Caco-2 (cell line): Measurements from ENCODE around the gene IL21R. TPM values are rescaled to one million over a fixed set of nuclear protein-coding genes. Genes with fewer than 3 reads are reported as not detected.

Experiments used
- BruUV-seq: library from RNA; stranded (reverse); fragments of 400-500 nt; replicated peaks from 2 replicates; lab custom pipeline; 2021; lab: Mats Ljungman, UMichigan
- CTCF ChIA-PET: fragments of 300-600 bp; sonication (Branson Sonifier 250); formaldehyde crosslinking; loops from one replicate; lab custom pipeline; 2022; ENCODE audit warnings: antibody characterized with exemption; lab: Charles Lee
- POLR2A ChIA-PET: fragments of 300-600 bp; sonication (Branson Sonifier 250); formaldehyde crosslinking; loops from one replicate; lab custom pipeline; 2022; ENCODE audit warnings: antibody characterized with exemption; lab: Charles Lee
- DNase-seq, 2 experiments: peaks; one replicate each; pipeline versions ENCODE4 v3.0.0 to v3.0.0-alpha.2; 2020 to 2022
- H3K27me3 ChIP-seq: replicated peaks from 2 replicates; pipeline ENCODE4 v1.6.0; 2011; ENCODE audit warnings: low read length; ENCODE audit not compliant: control insufficient read depth, insufficient read depth
- H3K36me3 ChIP-seq: 2 replicates; pipeline ENCODE4 v1.5.1; 2011; ENCODE audit warnings: low read length; ENCODE audit not compliant: control insufficient read depth, insufficient read depth
- H3K4me1 ChIP-seq: fragments of 250-450 bp; sonication (Bioruptor Pico); 2 replicates; pipeline ENCODE4 v1.5.1; 2020; ENCODE audit warnings: mild to moderate bottlenecking
- H3K4me3 ChIP-seq: 2 replicates; pipeline ENCODE4 v1.5.1; 2011; ENCODE audit warnings: low read depth, mild to moderate bottlenecking, control low read depth, low read length
- H3K9me3 ChIP-seq: fragments of 250-450 bp; sonication (Bioruptor Pico); 2 replicates; pipeline ENCODE4 v1.5.1; 2020; ENCODE audit warnings: mild to moderate bottlenecking, moderate library complexity
- H3K27ac Mint-ChIP-seq: one replicate; pipeline ENCODE4 v1.8.0; 2022; ENCODE audit warnings: mixed read lengths; ENCODE audit not compliant: unreplicated experiment
- H3K27me3 Mint-ChIP-seq: one replicate; pipeline ENCODE4 v1.8.0; 2022; ENCODE audit warnings: mixed read lengths; ENCODE audit not compliant: insufficient read depth, unreplicated experiment
- H3K36me3 Mint-ChIP-seq: one replicate; pipeline ENCODE4 v1.8.0; 2022; ENCODE audit warnings: mild to moderate bottlenecking, mixed read lengths; ENCODE audit not compliant: insufficient read depth, unreplicated experiment
- H3K4me1 Mint-ChIP-seq: one replicate; pipeline ENCODE4 v1.8.0; 2022; ENCODE audit warnings: low read depth, mixed read lengths; ENCODE audit not compliant: unreplicated experiment
- H3K4me3 Mint-ChIP-seq: one replicate; pipeline ENCODE4 v1.8.0; 2022; ENCODE audit warnings: mild to moderate bottlenecking, moderate library complexity, mixed read lengths; ENCODE audit not compliant: unreplicated experiment
- H3K9me3 Mint-ChIP-seq: one replicate; pipeline ENCODE4 v1.8.0; 2022; ENCODE audit warnings: mixed read lengths; ENCODE audit not compliant: unreplicated experiment
- intact Hi-C: fragments of 100-400 bp; cut with micrococcal nuclease; formaldehyde crosslinking; loops from one replicate; pipeline ENCODE4 v1.10.0; 2022; ENCODE audit not compliant: unreplicated experiment
- total RNA-seq: library from RNA; stranded (reverse); gene quantifications from 2 replicates; pipeline ENCODE4 v1.2.3, GENCODE V29; 2022
- TF ChIP-seq, protein P1 (sequence below), 2 experiments: fragments of 200-600 bp in 1 of 2; IDR thresholded peaks; 1 replicate in 1 of 2; 2 replicates in 1 of 2; pipeline versions ENCODE4 v1.5.1 to v1.8.0; 2011 to 2022; ENCODE audit warnings: antibody characterized with exemption in 1 of 2, control low read depth in 1 of 2, inconsistent platforms in 1 of 2, low read depth in 1 of 2, low read length in 1 of 2, mild to moderate bottlenecking in 1 of 2, moderate library complexity in 1 of 2; ENCODE audit not compliant: insufficient read depth in 1 of 2, severe bottlenecking in 1 of 2, unreplicated experiment in 1 of 2

IL21R gene
- total RNA-seq, 1 experiment from 2014 or later = 0.07 TPM

DNA sequence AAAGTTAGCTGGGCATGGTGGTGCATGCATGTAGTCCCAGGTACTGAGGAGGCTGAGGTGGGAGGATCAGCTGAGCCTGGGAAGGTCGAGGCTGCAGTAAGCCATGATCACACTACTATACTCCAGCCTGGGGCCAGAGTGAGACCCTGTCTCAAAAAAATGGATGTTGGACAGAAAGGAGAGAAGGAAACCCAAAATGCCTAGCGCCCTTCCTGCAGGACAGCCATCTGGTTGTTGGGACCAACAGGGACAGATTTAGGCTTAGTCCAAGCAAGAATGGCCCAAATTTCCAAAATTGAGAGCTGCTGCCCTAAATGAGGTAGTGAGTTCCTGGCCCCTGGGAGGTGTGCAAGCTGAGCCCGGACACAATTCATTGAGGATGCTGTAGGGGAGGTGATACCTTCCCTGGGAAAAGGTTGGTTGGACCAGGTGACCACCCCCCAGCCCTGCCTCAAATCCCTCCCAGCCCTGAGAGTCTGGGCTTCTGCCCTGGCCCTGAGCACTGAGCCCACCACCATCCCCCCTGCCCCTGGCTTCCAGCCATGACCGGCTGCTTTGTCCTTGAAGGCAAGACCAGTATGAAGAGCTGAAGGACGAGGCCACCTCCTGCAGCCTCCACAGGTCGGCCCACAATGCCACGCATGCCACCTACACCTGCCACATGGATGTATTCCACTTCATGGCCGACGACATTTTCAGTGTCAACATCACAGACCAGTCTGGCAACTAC lies 35.1 kb downstream of the IL21R start:
- Mint-ChIP-seq H3K4me3 (no peak overlapping the region), H3K9me3 (no peaks in the 10 kb centered on the region), H3K27me3 (no peaks in the 10 kb centered on the region), H3K4me1 (no peaks in the 10 kb centered on the region), H3K36me3 (no peaks in the 10 kb centered on the region), H3K27ac (no peak overlapping the region)
- intact Hi-C loops = no loop called here
- no peaks in the 10 kb centered on the region for H3K4me1 ChIP-seq
- H3K4me3 ChIP-seq = no peak overlapping the region
- no peaks in the 10 kb centered on the region for H3K9me3 ChIP-seq
- TF ChIP-seq, protein P1, sequence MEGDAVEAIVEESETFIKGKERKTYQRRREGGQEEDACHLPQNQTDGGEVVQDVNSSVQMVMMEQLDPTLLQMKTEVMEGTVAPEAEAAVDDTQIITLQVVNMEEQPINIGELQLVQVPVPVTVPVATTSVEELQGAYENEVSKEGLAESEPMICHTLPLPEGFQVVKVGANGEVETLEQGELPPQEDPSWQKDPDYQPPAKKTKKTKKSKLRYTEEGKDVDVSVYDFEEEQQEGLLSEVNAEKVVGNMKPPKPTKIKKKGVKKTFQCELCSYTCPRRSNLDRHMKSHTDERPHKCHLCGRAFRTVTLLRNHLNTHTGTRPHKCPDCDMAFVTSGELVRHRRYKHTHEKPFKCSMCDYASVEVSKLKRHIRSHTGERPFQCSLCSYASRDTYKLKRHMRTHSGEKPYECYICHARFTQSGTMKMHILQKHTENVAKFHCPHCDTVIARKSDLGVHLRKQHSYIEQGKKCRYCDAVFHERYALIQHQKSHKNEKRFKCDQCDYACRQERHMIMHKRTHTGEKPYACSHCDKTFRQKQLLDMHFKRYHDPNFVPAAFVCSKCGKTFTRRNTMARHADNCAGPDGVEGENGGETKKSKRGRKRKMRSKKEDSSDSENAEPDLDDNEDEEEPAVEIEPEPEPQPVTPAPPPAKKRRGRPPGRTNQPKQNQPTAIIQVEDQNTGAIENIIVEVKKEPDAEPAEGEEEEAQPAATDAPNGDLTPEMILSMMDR (IDR thresholded peaks at IDR 0.05; ENCODE audit: insufficient read depth in 1 of 2, low read depth in 1 of 2, low read length in 1 of 2, severe bottlenecking in 1 of 2, unreplicated experiment in 1 of 2) = no peak
- CTCF ChIA-PET = interaction anchor here (0.5 kb wide), 1 partner anchor 360 kb away, joined by 3 read pairs; no protein-coding TSS in a partner anchor
- DNase-seq = no peak
- no peaks in the 10 kb centered on the region for H3K36me3 ChIP-seq
- POLR2A ChIA-PET = no interaction called here
- BruUV-seq = no TSS peak
- H3K27me3 ChIP-seq = no peaks in the 10 kb centered on the region

DNA sequence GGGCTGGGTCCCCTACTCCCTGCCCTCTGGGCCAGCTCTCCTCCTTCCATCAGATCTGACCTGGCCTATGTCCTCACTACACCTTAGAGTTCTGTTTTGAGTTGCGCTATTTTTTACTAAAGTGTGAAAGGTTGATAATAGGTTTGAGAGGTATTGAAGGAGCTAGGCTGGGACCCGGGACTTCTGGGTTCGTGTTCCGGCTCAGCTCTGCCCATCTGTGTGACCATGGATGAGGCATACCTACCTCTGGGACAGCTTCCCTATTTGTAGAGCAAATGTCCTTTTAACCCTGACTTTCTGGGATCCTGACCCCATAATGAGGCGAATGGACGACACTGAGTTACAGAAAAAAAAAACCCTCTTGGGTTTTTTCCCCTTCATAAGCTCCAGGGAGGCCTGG lies 36.0 kb downstream of the IL21R start:
- H3K4me1 ChIP-seq = no peaks in the 10 kb centered on the region
- no peak for DNase-seq
- TF ChIP-seq, protein P1 (IDR thresholded peaks at IDR 0.05; ENCODE audit: insufficient read depth in 1 of 2, low read depth in 1 of 2, low read length in 1 of 2, severe bottlenecking in 1 of 2, unreplicated experiment in 1 of 2) = no peak
- H3K4me1 Mint-ChIP-seq = no peaks in the 10 kb centered on the region
- no peaks in the 10 kb centered on the region for H3K36me3 Mint-ChIP-seq
- intact Hi-C loops = no loop called here
- H3K27ac Mint-ChIP-seq = no peak overlapping the region
- no peaks in the 10 kb centered on the region for H3K9me3 ChIP-seq
- no peaks in the 10 kb centered on the region for H3K27me3 Mint-ChIP-seq
- ChIA-PET POLR2A (no interaction called here), CTCF (interaction anchor here (0.5 kb wide), 1 partner anchor 361 kb away, joined by 3 read pairs; no protein-coding TSS in a partner anchor)
- H3K27me3 ChIP-seq = no peaks in the 10 kb centered on the region
- no peaks in the 10 kb centered on the region for H3K9me3 Mint-ChIP-seq
- no peak overlapping the region for H3K4me3 Mint-ChIP-seq
- H3K36me3 ChIP-seq = no peaks in the 10 kb centered on the region
- no TSS peak for BruUV-seq
- H3K4me3 ChIP-seq = no peak overlapping the region

DNA sequence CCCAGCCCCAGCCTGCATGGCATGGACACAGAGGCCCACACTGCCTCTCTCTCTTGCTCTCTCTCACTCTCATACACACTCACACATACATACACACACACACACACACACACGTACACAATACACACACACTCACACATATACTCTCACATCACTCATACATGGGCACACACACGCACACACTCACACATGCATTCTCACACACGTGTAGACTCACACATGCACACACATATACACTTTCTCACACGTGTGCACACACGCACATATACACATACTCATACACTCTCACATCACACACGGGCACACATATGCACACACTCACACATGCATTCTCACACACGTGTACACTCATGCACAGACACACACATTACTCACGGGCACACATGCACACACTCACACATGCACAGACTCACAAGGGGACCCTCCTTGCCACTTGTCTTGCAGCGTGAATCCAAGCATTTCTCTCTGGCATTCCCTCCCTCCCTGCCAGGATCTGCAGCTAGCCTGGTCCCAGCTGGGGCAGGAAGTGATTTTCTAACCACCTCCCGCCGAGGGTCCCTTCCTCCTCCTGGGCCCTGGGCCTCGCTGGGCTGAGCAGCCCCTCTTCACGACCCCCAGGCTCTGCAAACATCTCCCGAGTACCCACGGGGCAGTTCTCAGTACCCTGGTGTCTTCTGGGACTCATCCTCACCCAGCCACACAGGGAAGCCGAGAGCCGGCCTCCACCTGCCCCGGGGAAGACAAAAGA lies 37.5 kb downstream of the IL21R start:
- H3K36me3 Mint-ChIP-seq = no peaks in the 10 kb centered on the region
- H3K9me3 Mint-ChIP-seq = no peaks in the 10 kb centered on the region
- CTCF ChIA-PET = no interaction called here
- BruUV-seq = no TSS peak
- Histone ChIP-seq H3K4me1 (no peaks in the 10 kb centered on the region), H3K27me3 (no peaks in the 10 kb centered on the region), H3K9me3 (no peaks in the 10 kb centered on the region), H3K36me3 (no peaks in the 10 kb centered on the region), H3K4me3 (no peak overlapping the region)
- intact Hi-C loops = no loop called here
- no peak overlapping the region for H3K4me3 Mint-ChIP-seq
- DNase-seq = no peak
- no peaks in the 10 kb centered on the region for H3K4me1 Mint-ChIP-seq
- no peak overlapping the region for H3K27ac Mint-ChIP-seq
- H3K27me3 Mint-ChIP-seq = no peaks in the 10 kb centered on the region
- POLR2A ChIA-PET = no interaction called here
- TF ChIP-seq, protein P1 (IDR thresholded peaks at IDR 0.05; ENCODE audit: insufficient read depth in 1 of 2, low read depth in 1 of 2, low read length in 1 of 2, severe bottlenecking in 1 of 2, unreplicated experiment in 1 of 2) = no peak
